GM12878 (cell line): Measurements from ENCODE around the gene CNTNAP2. TPM values are rescaled to one million over a fixed set of nuclear protein-coding genes. Genes with fewer than 3 reads are reported as not detected.
A peak's percentile ranks its signal among the peaks of the same experiment; 100 is the strongest.

Source experiments
- ATAC-seq: fragments of 200-7000 bp; cut with Tn5 transposase; 3 replicates; pipeline ENCODE4 v1.9.1; 2020; ENCODE audit warnings: mild to moderate bottlenecking, moderate library complexity
- BruUV-seq: library from RNA; stranded (reverse); fragments of 400-500 nt; replicated peaks from 2 replicates; lab custom pipeline; 2021; lab: Mats Ljungman, UMichigan
- CTCF ChIA-PET: fragments of 300-600 bp; sonication (Branson Sonifier 250); formaldehyde crosslinking; extraction: SDS; loops from one replicate; lab custom pipeline; 2021; ENCODE audit warnings: inconsistent platforms; lab: Yijun Ruan, JAX
- POLR2A ChIA-PET: fragments of 350-600 bp; formaldehyde crosslinking; extraction: SDS; loops from one replicate; lab custom pipeline; 2021; ENCODE audit warnings: inconsistent platforms; lab: Charles Lee
- RAD21 ChIA-PET: fragments of 300-600 bp; sonication (Branson Sonifier 250); formaldehyde crosslinking; loops from one replicate; lab custom pipeline; 2023; ENCODE audit warnings: antibody characterized with exemption; ENCODE audit not compliant: unreplicated experiment; lab: Charles Lee
- SMC1A ChIA-PET: fragments of 300-600 bp; sonication (Branson Sonifier 250); formaldehyde crosslinking; loops from one replicate; lab custom pipeline; 2023; ENCODE audit not compliant: unreplicated experiment, uncharacterized antibody; lab: Charles Lee
- DNase-seq: peaks from one replicate; pipeline ENCODE4 v3.0.0-alpha.2; 2011; ENCODE audit warnings: low read depth, low spot score
- FAIRE-seq: peaks from 3 replicates; lab custom pipeline; 2011; peaks lifted over from hg19 to GRCh38; lab: Jason Lieb, UNC
- H2AFZ ChIP-seq: 2 replicates; pipeline ENCODE4 v1.6.0; 2011; ENCODE audit warnings: low read depth, low read length, control low read depth; ENCODE audit not compliant: control insufficient read depth
- H3K27ac ChIP-seq: 2 replicates; pipeline ENCODE4 v1.5.1; 2011; ENCODE audit warnings: control low read depth; ENCODE audit not compliant: control insufficient read depth, insufficient read depth
- H3K27me3 ChIP-seq, 2 experiments: replicated peaks in 1 of 2; 2 replicates each; pipeline versions ENCODE4 v1.6.0 to v1.6.1; 2011; ENCODE audit warnings: low read length in 1 of 2; ENCODE audit not compliant: control insufficient read depth in 2 of 2, insufficient read depth in 2 of 2
- H3K36me3 ChIP-seq, 2 experiments: 2 replicates each; pipeline ENCODE4 v1.5.1; 2011; ENCODE audit warnings: low read length in 1 of 2; ENCODE audit not compliant: control insufficient read depth in 2 of 2, insufficient read depth in 2 of 2
- H3K4me1 ChIP-seq: 2 replicates; pipeline ENCODE4 v1.6.1; 2011; ENCODE audit warnings: mild to moderate bottlenecking, low read length, moderate library complexity, mixed read lengths; ENCODE audit not compliant: control insufficient read depth, insufficient read depth
- H3K4me2 ChIP-seq: 2 replicates; pipeline ENCODE4 v1.6.0; 2011; ENCODE audit warnings: control low read depth; ENCODE audit not compliant: control insufficient read depth, insufficient read depth
- H3K4me3 ChIP-seq: fragments of 200-600 bp; sonication (generic); 2 replicates; pipeline ENCODE4 v1.5.1; 2016
- H3K79me2 ChIP-seq: 2 replicates; pipeline ENCODE4 v1.6.0; 2011; ENCODE audit warnings: low read length; ENCODE audit not compliant: control insufficient read depth, insufficient read depth
- H3K9ac ChIP-seq: 2 replicates; pipeline ENCODE4 v1.8.0; 2011; ENCODE audit warnings: low read length, control low read depth, mixed read lengths; ENCODE audit not compliant: control insufficient read depth, insufficient read depth
- H3K9me3 ChIP-seq: replicated peaks from 3 replicates; pipeline ENCODE4 v1.5.1; 2011; ENCODE audit warnings: mild to moderate bottlenecking, low read length; ENCODE audit not compliant: control insufficient read depth, insufficient read depth
- H4K20me1 ChIP-seq: 2 replicates; pipeline ENCODE4 v1.6.0; 2011; ENCODE audit not compliant: control insufficient read depth, insufficient read depth
- ATF7 ChIP-seq: fragments of 450-650 bp; IDR thresholded peaks from 2 replicates; pipeline ENCODE4 v1.6.1; 2016; ENCODE audit warnings: low read depth, mild to moderate bottlenecking
- BCL11A ChIP-seq: IDR thresholded peaks from 2 replicates; pipeline ENCODE4 v1.6.1; 2011; ENCODE audit warnings: low read depth, low read length
- CBFB ChIP-seq: IDR thresholded peaks from 2 replicates; pipeline ENCODE4 v1.6.1; 2016; ENCODE audit warnings: antibody characterized with exemption, low read depth
- CHD1 ChIP-seq: IDR thresholded peaks from 2 replicates; pipeline ENCODE4 v1.6.1; 2012; ENCODE audit warnings: low read depth, low read length, improper control_type of control experiment
- CREB1 ChIP-seq: IDR thresholded peaks from 2 replicates; pipeline ENCODE4 v1.6.1; 2012; ENCODE audit warnings: low read depth, mild to moderate bottlenecking, inconsistent platforms
- DPF2 ChIP-seq: fragments of 450-650 bp; IDR thresholded peaks from 2 replicates; pipeline ENCODE4 v1.6.1; 2017; ENCODE audit warnings: mild to moderate bottlenecking
- EED ChIP-seq: sonication (generic); IDR thresholded peaks from 2 replicates; pipeline ENCODE4 v1.6.1; 2016; ENCODE audit warnings: antibody characterized with exemption, low read depth
- GABPA ChIP-seq: IDR thresholded peaks from 2 replicates; pipeline ENCODE4 v1.6.1; 2014; ENCODE audit warnings: antibody characterized with exemption, low read depth, mild to moderate bottlenecking, inconsistent platforms
- IRF4 ChIP-seq: IDR thresholded peaks from 2 replicates; pipeline ENCODE4 v1.6.1; 2011; ENCODE audit warnings: low read depth, low read length
- MXI1 ChIP-seq: fragments of 150-350 bp; IDR thresholded peaks from 2 replicates; pipeline ENCODE4 v1.6.1; 2011; ENCODE audit warnings: low read depth, mild to moderate bottlenecking, inconsistent platforms, low read length, improper control_type of control experiment
- NFXL1 ChIP-seq: fragments of 450-650 bp; IDR thresholded peaks from 2 replicates; pipeline ENCODE4 v1.6.1; 2017; ENCODE audit warnings: antibody characterized with exemption, mild to moderate bottlenecking, borderline replicate concordance
- NFYA ChIP-seq: IDR thresholded peaks from 2 replicates; pipeline ENCODE4 v1.6.1; 2011; ENCODE audit warnings: low read depth, mild to moderate bottlenecking, low read length, improper control_type of control experiment, borderline replicate concordance
- RB1 ChIP-seq: fragments of 450-650 bp; formaldehyde crosslinking; IDR thresholded peaks from 2 replicates; pipeline ENCODE4 v1.6.1; 2017; ENCODE audit warnings: mild to moderate bottlenecking, borderline replicate concordance
- ZZZ3 ChIP-seq: IDR thresholded peaks from 2 replicates; pipeline ENCODE4 v1.6.1; 2011; ENCODE audit warnings: low read depth; ENCODE audit not compliant: control insufficient read depth, insufficient read length
- WGBS: methylation state at CpG from one replicate; pipeline ENCODE4 v1.1.6; 2016; ENCODE audit warnings: low lambda C conversion rate; ENCODE audit not compliant: insufficient replicate concordance, insufficient coverage; ENCODE audit errors: missing lambda C conversion rate; 5-methylcytosine and 5-hydroxymethylcytosine counted together
- in situ Hi-C: fragments of 300-500 bp; cut with MboI; formaldehyde crosslinking; loops from 9 replicates; pipeline ENCODE4 v1.14.3; 2018; ENCODE audit warnings: mixed read lengths
- intact Hi-C: fragments of 100-400 bp; cut with micrococcal nuclease; formaldehyde crosslinking; loops from one replicate; pipeline ENCODE4 v1.14.2; 2022; ENCODE audit not compliant: unreplicated experiment
- polyA plus RNA-seq, 11 experiments: library from polyadenylated mRNA; depleted of rRNA in 4 of 11; unstranded in 6 of 11; stranded (reverse) in 5 of 11; fragments of >200 nt; fragmentation: Nextera tagmentation in 4 of 11; fragmentation: Illumina TruSeq in 1 of 11; extraction: Ambion mirVana in 4 of 11; extraction: Trizol in 1 of 11; gene quantifications; 1 replicate in 1 of 11; 2 replicates in 10 of 11; pipeline versions ENCODE4 v1.2.1 to v1.2.3, GENCODE V29; 2011 to 2016; ENCODE audit warnings: inconsistent platforms in 2 of 11, missing spikeins in 2 of 11, low read depth in 1 of 11
- total RNA-seq, 4 experiments: library from RNA; depleted of rRNA in 3 of 4; stranded (reverse); fragments of >200 nt in 3 of 4; fragmentation: Illumina TruSeq in 1 of 4; extraction: Trizol in 1 of 4; gene quantifications; 2 replicates each; pipeline versions ENCODE4 v1.2.1 to v1.2.3, GENCODE V29; 2013 to 2021
- TF ChIP-seq, protein P1 (sequence below): IDR thresholded peaks from 2 replicates; pipeline ENCODE4 v1.6.1; 2012; ENCODE audit warnings: low read depth, low read length, improper control_type of control experiment
- TF ChIP-seq, protein P2 (sequence below): fragments of 150-350 bp; IDR thresholded peaks from 2 replicates; pipeline ENCODE4 v1.6.1; 2016; ENCODE audit warnings: low read depth, low read length

CNTNAP2 gene
- total and polyA plus RNA-seq, 10 of the 15 experiments (the other 5 are each of a cell fraction or from before 2014, with no cell fraction given), result 0.03 to 0.08 (median 0.03) TPM; not detected in 7

- Histone ChIP-seq H2AFZ (no peak overlapping the region), H3K36me3 (no peaks in the 10 kb centered on the region), H3K79me2 (no peaks in the 10 kb centered on the region), H4K20me1 (no peaks in the 10 kb centered on the region), H3K9ac (no peak overlapping the region), H3K27me3 (no peaks in the 10 kb centered on the region), H3K27ac (no peak overlapping the region), H3K4me3 (no peak overlapping the region), H3K4me1 (no peaks in the 10 kb centered on the region), H3K4me2 (no peak overlapping the region), H3K9me3 (no peaks in the 10 kb centered on the region)
- DNase-seq (no peak), ATAC-seq (peak; percentile 46; the same call in 1 of the 3 replicates), FAIRE-seq (no peak)
- in situ Hi-C loops (no loop called here), intact Hi-C loops (no loop called here)
- SMC1A ChIA-PET, result no interaction called here
- CTCF ChIA-PET, result no interaction called here
- RAD21 ChIA-PET, result no interaction called here
- POLR2A ChIA-PET, result no interaction called here
- 0% methylated on average over 3 of the region's 3 CpGs for WGBS
- BruUV-seq, result no TSS peak
- TF ChIP-seq NFXL1 (no peak), IRF4 (no peak), BCL11A (no peak), ZZZ3 (no peak), EED (no peak), MXI1 (no peak), GABPA (no peak), NFYA (no peak), CHD1 (no peak), ATF7 (no peak), CREB1 (no peak), RB1 (no peak), DPF2 (no peak), CBFB (no peak)
- TF ChIP-seq, protein P1, sequence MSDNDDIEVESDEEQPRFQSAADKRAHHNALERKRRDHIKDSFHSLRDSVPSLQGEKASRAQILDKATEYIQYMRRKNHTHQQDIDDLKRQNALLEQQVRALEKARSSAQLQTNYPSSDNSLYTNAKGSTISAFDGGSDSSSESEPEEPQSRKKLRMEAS, result no peak
- TF ChIP-seq, protein P2, sequence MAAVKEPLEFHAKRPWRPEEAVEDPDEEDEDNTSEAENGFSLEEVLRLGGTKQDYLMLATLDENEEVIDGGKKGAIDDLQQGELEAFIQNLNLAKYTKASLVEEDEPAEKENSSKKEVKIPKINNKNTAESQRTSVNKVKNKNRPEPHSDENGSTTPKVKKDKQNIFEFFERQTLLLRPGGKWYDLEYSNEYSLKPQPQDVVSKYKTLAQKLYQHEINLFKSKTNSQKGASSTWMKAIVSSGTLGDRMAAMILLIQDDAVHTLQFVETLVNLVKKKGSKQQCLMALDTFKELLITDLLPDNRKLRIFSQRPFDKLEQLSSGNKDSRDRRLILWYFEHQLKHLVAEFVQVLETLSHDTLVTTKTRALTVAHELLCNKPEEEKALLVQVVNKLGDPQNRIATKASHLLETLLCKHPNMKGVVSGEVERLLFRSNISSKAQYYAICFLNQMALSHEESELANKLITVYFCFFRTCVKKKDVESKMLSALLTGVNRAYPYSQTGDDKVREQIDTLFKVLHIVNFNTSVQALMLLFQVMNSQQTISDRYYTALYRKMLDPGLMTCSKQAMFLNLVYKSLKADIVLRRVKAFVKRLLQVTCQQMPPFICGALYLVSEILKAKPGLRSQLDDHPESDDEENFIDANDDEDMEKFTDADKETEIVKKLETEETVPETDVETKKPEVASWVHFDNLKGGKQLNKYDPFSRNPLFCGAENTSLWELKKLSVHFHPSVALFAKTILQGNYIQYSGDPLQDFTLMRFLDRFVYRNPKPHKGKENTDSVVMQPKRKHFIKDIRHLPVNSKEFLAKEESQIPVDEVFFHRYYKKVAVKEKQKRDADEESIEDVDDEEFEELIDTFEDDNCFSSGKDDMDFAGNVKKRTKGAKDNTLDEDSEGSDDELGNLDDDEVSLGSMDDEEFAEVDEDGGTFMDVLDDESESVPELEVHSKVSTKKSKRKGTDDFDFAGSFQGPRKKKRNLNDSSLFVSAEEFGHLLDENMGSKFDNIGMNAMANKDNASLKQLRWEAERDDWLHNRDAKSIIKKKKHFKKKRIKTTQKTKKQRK, result no peak
These were observed 10.3 kb upstream of the CNTNAP2 start for GRCh38 chr7:146106319-146106718.
